HG03378 (cell line): Measurements from ENCODE around the gene TMEM187.
"Not testable (repeated sequence)": the region's sequence is repeated elsewhere in the genome, so short reads cannot be mapped to it uniquely, and the experiment has no call there.

ENCODE experiments used
- ATAC-seq: cut with Tn5 transposase; IDR thresholded peaks from one replicate; pipeline ENCODE4 v1.9.1; 2021; ENCODE audit warnings: mild to moderate bottlenecking, moderate library complexity; ENCODE audit not compliant: unreplicated experiment

Gene TMEM187

GRCh38 chrX:153994398-153994797 lies 21.8 kb downstream of the TMEM187 start:
- not testable (repeated sequence) for ATAC-seq

GRCh38 chrX:153995504-153995903 lies 22.9 kb downstream of the TMEM187 start:
- no peak for ATAC-seq

- ATAC-seq: no peak
Measured at GRCh38 chrX:153999359-154000037, 26.9 kb downstream of the TMEM187 start.

GRCh38 chrX:154000051-154000450 lies 27.5 kb downstream of the TMEM187 start:
- ATAC-seq: no peak

- no peak for ATAC-seq
Measured at GRCh38 chrX:154002215-154002719, 29.7 kb downstream of the TMEM187 start.

- ATAC-seq: no peak
Measured at GRCh38 chrX:154004315-154004714, 31.8 kb downstream of the TMEM187 start.

GRCh38 chrX:154006947-154007346 lies 34.4 kb downstream of the TMEM187 start:
- no peak for ATAC-seq

- no peak for ATAC-seq
Measured at GRCh38 chrX:154008521-154008920, 36.0 kb downstream of the TMEM187 start.

- no peak for ATAC-seq
Measured at GRCh38 chrX:154010330-154011087, 38.0 kb downstream of the TMEM187 start.

GRCh38 chrX:154011376-154012335 lies 39.1 kb downstream of the TMEM187 start:
- ATAC-seq: no peak

- no peak for ATAC-seq
Measured at GRCh38 chrX:154012336-154012991, 39.9 kb downstream of the TMEM187 start.

- ATAC-seq: no peak
Measured at GRCh38 chrX:154013001-154013421, 40.5 kb downstream of the TMEM187 start.

GRCh38 chrX:154013614-154014360 lies 41.2 kb downstream of the TMEM187 start:
- ATAC-seq: no peak

- ATAC-seq: no peak
Measured at GRCh38 chrX:154014429-154015380, 42.2 kb downstream of the TMEM187 start.

- no peak for ATAC-seq
Measured at GRCh38 chrX:154015581-154016264, 43.2 kb downstream of the TMEM187 start.

- no peak for ATAC-seq
Measured at GRCh38 chrX:154016366-154017076, 44.0 kb downstream of the TMEM187 start.

GRCh38 chrX:154017766-154018517 lies 45.4 kb downstream of the TMEM187 start:
- ATAC-seq: no peak
